ENCODE results near the gene PCDHGB7.

The PCDHGB7 gene

GRCh38 chr5:141409598-141410306 lies 7.7 kb upstream of the PCDHGB7 start:
- H3K4me2 ChIP-seq (ENCODE audit: low read length), result no peak overlapping the region
- no peaks in the 10 kb centered on the region for H3K4me1 ChIP-seq (ENCODE audit: control insufficient read depth, low read length)
- TF ChIP-seq CTCF (IDR thresholded peaks at IDR 0.05; ENCODE audit: low read depth, low read length, poor library complexity, severe bottlenecking) (no peak), EZH2phosphoT487 (IDR thresholded peaks at IDR 0.05; ENCODE audit: borderline replicate concordance, low read length) (no peak)
- no peaks in the 10 kb centered on the region for H3K79me2 ChIP-seq (ENCODE audit: control insufficient read depth, low read length)
- H3K9me2 ChIP-seq (replicated peaks; ENCODE audit: control insufficient read depth, low read length), result no peaks in the 10 kb centered on the region
- H3F3A ChIP-seq (ENCODE audit: control insufficient read depth, insufficient read depth), result no peaks in the 10 kb centered on the region
- peaks cover 21% of the 10 kb centered on the region for H3K36me3 ChIP-seq (ENCODE audit: control insufficient read depth, low read length)
- H4K20me1 ChIP-seq (ENCODE audit: control insufficient read depth, insufficient read depth, low read depth, low read length), result no peaks in the 10 kb centered on the region
- peaks cover 14% of the 10 kb centered on the region; the same call in 1 of the 2 replicates for H3K9me3 ChIP-seq (ENCODE audit: control insufficient read depth, insufficient read depth, low read length)
- no peak overlapping the region for H3K4me3 ChIP-seq (ENCODE audit: low read length)
- H3K27ac ChIP-seq (ENCODE audit: low read depth, low read length), result no peak overlapping the region
- H3K27me3 ChIP-seq (ENCODE audit: control insufficient read depth, low read length), result no peaks in the 10 kb centered on the region

GRCh38 chr5:141411575-141411974 lies 5.9 kb upstream of the PCDHGB7 start:
- H3K4me1 ChIP-seq (ENCODE audit: control insufficient read depth, low read length), result no peaks in the 10 kb centered on the region
- no peaks in the 10 kb centered on the region for H4K20me1 ChIP-seq (ENCODE audit: control insufficient read depth, insufficient read depth, low read depth, low read length)
- H3K4me3 ChIP-seq (ENCODE audit: low read length), result no peak overlapping the region
- H3K4me2 ChIP-seq (ENCODE audit: low read length), result no peak overlapping the region
- no peaks in the 10 kb centered on the region for H3K79me2 ChIP-seq (ENCODE audit: control insufficient read depth, low read length)
- H3K27ac ChIP-seq (ENCODE audit: low read depth, low read length), result no peak overlapping the region
- TF ChIP-seq EZH2phosphoT487 (IDR thresholded peaks at IDR 0.05; ENCODE audit: borderline replicate concordance, low read length) (no peak), CTCF (IDR thresholded peaks at IDR 0.05; ENCODE audit: low read depth, low read length, poor library complexity, severe bottlenecking) (no peak)
- H3K27me3 ChIP-seq (ENCODE audit: control insufficient read depth, low read length), result no peaks in the 10 kb centered on the region
- no peaks in the 10 kb centered on the region for H3F3A ChIP-seq (ENCODE audit: control insufficient read depth, insufficient read depth)
- peaks cover 14% of the 10 kb centered on the region; the same call in 1 of the 2 replicates for H3K9me3 ChIP-seq (ENCODE audit: control insufficient read depth, insufficient read depth, low read length)
- H3K36me3 ChIP-seq (ENCODE audit: control insufficient read depth, low read length), result peaks cover 18% of the 10 kb centered on the region
- no peaks in the 10 kb centered on the region for H3K9me2 ChIP-seq (replicated peaks; ENCODE audit: control insufficient read depth, low read length)

- Histone ChIP-seq H3K79me2 (ENCODE audit: control insufficient read depth, low read length) (no peaks in the 10 kb centered on the region), H3K4me1 (ENCODE audit: control insufficient read depth, low read length) (no peaks in the 10 kb centered on the region), H3K27ac (ENCODE audit: low read depth, low read length) (no peak within 1 kb of the TSS), H4K20me1 (ENCODE audit: control insufficient read depth, insufficient read depth, low read depth, low read length) (no peaks in the 10 kb centered on the region), H3K36me3 (ENCODE audit: control insufficient read depth, low read length) (peaks cover 15% of the 10 kb centered on the region), H3K9me2 (replicated peaks; ENCODE audit: control insufficient read depth, low read length) (no peaks in the 10 kb centered on the region), H3K9me3 (ENCODE audit: control insufficient read depth, insufficient read depth, low read length) (peaks cover 18% of the 10 kb centered on the region; the same call in 1 of the 2 replicates), H3K27me3 (ENCODE audit: control insufficient read depth, low read length) (no peaks in the 10 kb centered on the region), H3K4me2 (ENCODE audit: low read length) (no peak within 1 kb of the TSS), H3F3A (ENCODE audit: control insufficient read depth, insufficient read depth) (no peaks in the 10 kb centered on the region), H3K4me3 (ENCODE audit: low read length) (no peak within 1 kb of the TSS)
- TF ChIP-seq EZH2phosphoT487 (IDR thresholded peaks at IDR 0.05; ENCODE audit: borderline replicate concordance, low read length), result no peak
- peak; percentile 28 for TF ChIP-seq CTCF (IDR thresholded peaks at IDR 0.05; ENCODE audit: low read depth, low read length, poor library complexity, severe bottlenecking)
Measured at GRCh38 chr5:141412854-141413539, 4.5 kb upstream of the PCDHGB7 start, which contains the start of gene PCDHGA10. PCDHGA10 (plus strand) TSS chr5:141412987; CDS start chr5:141413176, 189 bp downstream.

Data from DOHH2 (cell line).